HPDE6-E6E7 (cell line): ENCODE results near the gene TTC29.
A peak's percentile ranks its signal among the peaks of the same experiment; 100 is the strongest.
"Not testable (repeated sequence)": the region's sequence is repeated elsewhere in the genome, so short reads cannot be mapped to it uniquely, and the experiment has no call there.

ENCODE experiments used
- DNase-seq: peaks from one replicate; pipeline ENCODE4 v3.0.0; 2011; ENCODE audit warnings: missing footprints; ENCODE audit errors: extremely low spot score

Gene TTC29

GRCh38 chr4:146857298-146857697 is 88.4 kb downstream of the TTC29 start:
- no peak for DNase-seq

GRCh38 chr4:146855761-146856160 is 89.9 kb downstream of the TTC29 start:
- DNase-seq, result no peak

- DNase-seq, result no peak
Measured at GRCh38 chr4:146852360-146852759, 93.3 kb downstream of the TTC29 start.

- no peak for DNase-seq
Measured at GRCh38 chr4:146847345-146847744, 98.3 kb downstream of the TTC29 start.

- DNase-seq, result no peak
Measured at GRCh38 chr4:146846882-146847281, 98.8 kb downstream of the TTC29 start.

- DNase-seq, result no peak
Measured at GRCh38 chr4:146844761-146845160, 100.9 kb downstream of the TTC29 start.

GRCh38 chr4:146842876-146843275 is 102.8 kb downstream of the TTC29 start:
- DNase-seq, result no peak

GRCh38 chr4:146840731-146841130 is 104.9 kb downstream of the TTC29 start:
- no peak for DNase-seq

- no peak for DNase-seq
Measured at GRCh38 chr4:146835096-146835495, 110.6 kb downstream of the TTC29 start.

GRCh38 chr4:146834263-146835034 is 111.2 kb downstream of the TTC29 start:
- no peak for DNase-seq

GRCh38 chr4:146833530-146833929 is 112.1 kb downstream of the TTC29 start:
- no peak for DNase-seq

GRCh38 chr4:146822980-146823379 is 122.7 kb downstream of the TTC29 start:
- not testable (repeated sequence) for DNase-seq

- no peak for DNase-seq
Measured at GRCh38 chr4:146814750-146815149, 130.9 kb downstream of the TTC29 start.

GRCh38 chr4:146795711-146796110 is 150.0 kb downstream of the TTC29 start:
- DNase-seq, result no peak

GRCh38 chr4:146793727-146794126 is 151.9 kb downstream of the TTC29 start:
- no peak for DNase-seq

GRCh38 chr4:146791439-146791838 is 154.2 kb downstream of the TTC29 start:
- no peak for DNase-seq

GRCh38 chr4:146790515-146790914 is 155.1 kb downstream of the TTC29 start:
- DNase-seq, result peak; percentile 43

GRCh38 chr4:146787731-146788130 is 157.9 kb downstream of the TTC29 start:
- no peak for DNase-seq

GRCh38 chr4:146776691-146777090 is 169.0 kb downstream of the TTC29 start:
- no peak for DNase-seq

- DNase-seq, result no peak
Measured at GRCh38 chr4:146763560-146763959, 182.1 kb downstream of the TTC29 start.

- DNase-seq, result no peak
Measured at GRCh38 chr4:146762016-146762415, 183.6 kb downstream of the TTC29 start.

GRCh38 chr4:146742416-146742815 is 203.2 kb downstream of the TTC29 start:
- no peak for DNase-seq

GRCh38 chr4:146739182-146739581 is 206.5 kb downstream of the TTC29 start:
- DNase-seq, result no peak

- DNase-seq, result not testable (repeated sequence)
Measured at GRCh38 chr4:146723519-146723918, 222.1 kb downstream of the TTC29 start.
